GM12878 (cell line): ENCODE data around the gene HPS3.

Experiments used
- HCFC1 ChIP-seq: fragments of 150-350 bp; IDR thresholded peaks from 2 replicates; pipeline ENCODE4 v1.6.1; 2014; ENCODE audit warnings: low read length
- POLR2A ChIP-seq: IDR thresholded peaks from 2 replicates; pipeline ENCODE4 v1.6.1; 2011; ENCODE audit warnings: low read depth, mild to moderate bottlenecking, low read length

DNA sequence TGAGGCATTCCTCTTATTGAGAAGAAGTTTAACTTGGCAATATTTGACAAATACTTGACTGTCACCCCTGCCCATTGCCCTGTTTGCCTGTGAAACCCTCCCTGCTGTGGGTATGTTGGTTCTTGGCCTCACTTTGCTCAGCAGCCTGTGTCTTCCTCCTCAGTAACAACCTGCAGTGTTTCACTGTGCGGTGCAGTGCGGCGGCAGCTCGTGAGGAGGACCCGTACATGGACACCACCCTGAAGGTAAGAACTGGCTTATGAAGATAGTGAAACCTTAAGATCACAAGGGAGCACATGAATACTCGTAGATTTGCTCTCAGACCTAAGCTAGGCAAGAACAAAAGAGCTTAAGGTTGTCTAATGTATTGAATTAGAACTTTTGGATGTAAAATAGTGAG lies 21.0 kb downstream of the HPS3 start:
- TF ChIP-seq POLR2A = no peak
- TF ChIP-seq HCFC1 = no peak
